ENCODE measurements around the gene PPCDC. TPM values are rescaled to one million over a fixed set of nuclear protein-coding genes. Genes with fewer than 3 reads are reported as not detected.

The PPCDC gene
- total RNA-seq, 1 donor from 2014 or later, result 25.0 TPM

DNA sequence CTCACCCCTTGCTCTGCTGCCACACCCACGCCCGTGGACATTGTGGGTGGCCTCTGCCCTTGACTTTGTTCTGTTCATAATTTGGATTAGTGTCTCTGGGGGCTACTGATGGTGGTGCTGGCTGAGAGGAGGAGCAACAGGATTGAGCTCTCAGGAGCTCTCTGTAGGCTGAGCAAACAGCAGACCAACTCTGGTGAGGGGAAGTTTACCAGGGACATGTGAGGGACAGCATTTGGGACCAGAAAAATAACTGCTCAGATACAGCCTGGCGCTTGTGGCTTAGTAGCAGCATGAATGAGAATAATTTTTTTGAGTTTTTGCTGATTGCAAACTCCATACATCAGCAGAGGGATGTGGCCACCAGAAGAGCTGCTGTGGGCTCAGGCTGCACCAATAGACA lies 14.8 kb downstream of the PPCDC start:
- Mint-ChIP-seq H3K27ac (ENCODE audit: unreplicated experiment) (no peak overlapping the region), H3K4me1 (ENCODE audit: unreplicated experiment) (peaks cover 30% of the 10 kb centered on the region), H3K36me3 (ENCODE audit: low read depth, unreplicated experiment) (peaks cover 37% of the 10 kb centered on the region), H3K27me3 (ENCODE audit: unreplicated experiment) (peaks cover 7% of the 10 kb centered on the region), H3K9me3 (ENCODE audit: unreplicated experiment) (no peaks in the 10 kb centered on the region), H3K4me3 (ENCODE audit: unreplicated experiment) (no peak overlapping the region)
- DNase-seq (ENCODE audit: low spot score), result no peak
- TF ChIP-seq, protein P1, sequence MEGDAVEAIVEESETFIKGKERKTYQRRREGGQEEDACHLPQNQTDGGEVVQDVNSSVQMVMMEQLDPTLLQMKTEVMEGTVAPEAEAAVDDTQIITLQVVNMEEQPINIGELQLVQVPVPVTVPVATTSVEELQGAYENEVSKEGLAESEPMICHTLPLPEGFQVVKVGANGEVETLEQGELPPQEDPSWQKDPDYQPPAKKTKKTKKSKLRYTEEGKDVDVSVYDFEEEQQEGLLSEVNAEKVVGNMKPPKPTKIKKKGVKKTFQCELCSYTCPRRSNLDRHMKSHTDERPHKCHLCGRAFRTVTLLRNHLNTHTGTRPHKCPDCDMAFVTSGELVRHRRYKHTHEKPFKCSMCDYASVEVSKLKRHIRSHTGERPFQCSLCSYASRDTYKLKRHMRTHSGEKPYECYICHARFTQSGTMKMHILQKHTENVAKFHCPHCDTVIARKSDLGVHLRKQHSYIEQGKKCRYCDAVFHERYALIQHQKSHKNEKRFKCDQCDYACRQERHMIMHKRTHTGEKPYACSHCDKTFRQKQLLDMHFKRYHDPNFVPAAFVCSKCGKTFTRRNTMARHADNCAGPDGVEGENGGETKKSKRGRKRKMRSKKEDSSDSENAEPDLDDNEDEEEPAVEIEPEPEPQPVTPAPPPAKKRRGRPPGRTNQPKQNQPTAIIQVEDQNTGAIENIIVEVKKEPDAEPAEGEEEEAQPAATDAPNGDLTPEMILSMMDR (IDR thresholded peaks at IDR 0.05; ENCODE audit: unreplicated experiment), result no peak

DNA sequence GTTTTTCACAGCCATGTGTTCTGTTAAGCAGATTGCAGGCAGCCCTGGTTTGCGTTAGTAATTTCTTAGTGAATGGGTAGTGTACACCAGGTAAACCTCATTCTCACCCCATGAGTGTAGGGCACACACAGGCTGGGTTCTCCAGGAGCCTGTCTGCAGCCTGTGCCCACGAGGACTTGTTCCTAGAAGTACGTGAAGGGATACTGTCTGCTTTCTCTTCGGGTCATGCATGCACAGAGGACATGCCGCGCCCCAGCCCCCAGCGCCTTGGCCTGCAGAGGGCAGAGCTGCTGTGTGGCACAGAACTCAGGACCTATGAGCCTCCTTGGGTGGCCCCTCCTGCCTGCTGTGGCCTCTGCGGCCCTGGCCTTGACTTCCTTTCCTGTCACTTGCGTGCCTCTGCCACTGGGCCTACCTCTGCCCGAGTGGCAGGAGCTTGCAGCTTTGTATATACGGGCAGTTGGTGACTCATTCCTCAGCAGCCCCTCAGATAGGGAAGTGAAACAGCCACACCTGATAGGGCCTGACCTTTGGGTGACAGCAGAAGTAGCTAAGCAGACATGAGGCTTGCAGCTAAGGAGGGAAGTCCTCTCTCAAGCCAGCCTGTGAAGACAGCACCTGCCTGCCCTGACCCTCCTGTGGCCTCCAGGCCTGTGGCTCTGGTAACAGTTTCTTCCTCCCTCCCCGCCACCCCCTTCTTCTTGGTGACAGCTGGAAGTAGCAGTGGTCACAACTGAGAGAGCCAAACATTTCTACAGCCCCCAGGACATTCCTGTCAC lies 19.5 kb downstream of the PPCDC start:
- Mint-ChIP-seq H3K4me1 (ENCODE audit: unreplicated experiment) (peaks cover 59% of the 10 kb centered on the region), H3K9me3 (ENCODE audit: unreplicated experiment) (no peaks in the 10 kb centered on the region), H3K4me3 (ENCODE audit: unreplicated experiment) (no peak overlapping the region), H3K27me3 (ENCODE audit: unreplicated experiment) (peaks cover 9% of the 10 kb centered on the region), H3K36me3 (ENCODE audit: low read depth, unreplicated experiment) (peaks cover 25% of the 10 kb centered on the region), H3K27ac (ENCODE audit: unreplicated experiment) (no peak overlapping the region)
- TF ChIP-seq, protein P1 (IDR thresholded peaks at IDR 0.05; ENCODE audit: unreplicated experiment), result no peak
- peak; percentile 48 for DNase-seq (ENCODE audit: low spot score)

DNA sequence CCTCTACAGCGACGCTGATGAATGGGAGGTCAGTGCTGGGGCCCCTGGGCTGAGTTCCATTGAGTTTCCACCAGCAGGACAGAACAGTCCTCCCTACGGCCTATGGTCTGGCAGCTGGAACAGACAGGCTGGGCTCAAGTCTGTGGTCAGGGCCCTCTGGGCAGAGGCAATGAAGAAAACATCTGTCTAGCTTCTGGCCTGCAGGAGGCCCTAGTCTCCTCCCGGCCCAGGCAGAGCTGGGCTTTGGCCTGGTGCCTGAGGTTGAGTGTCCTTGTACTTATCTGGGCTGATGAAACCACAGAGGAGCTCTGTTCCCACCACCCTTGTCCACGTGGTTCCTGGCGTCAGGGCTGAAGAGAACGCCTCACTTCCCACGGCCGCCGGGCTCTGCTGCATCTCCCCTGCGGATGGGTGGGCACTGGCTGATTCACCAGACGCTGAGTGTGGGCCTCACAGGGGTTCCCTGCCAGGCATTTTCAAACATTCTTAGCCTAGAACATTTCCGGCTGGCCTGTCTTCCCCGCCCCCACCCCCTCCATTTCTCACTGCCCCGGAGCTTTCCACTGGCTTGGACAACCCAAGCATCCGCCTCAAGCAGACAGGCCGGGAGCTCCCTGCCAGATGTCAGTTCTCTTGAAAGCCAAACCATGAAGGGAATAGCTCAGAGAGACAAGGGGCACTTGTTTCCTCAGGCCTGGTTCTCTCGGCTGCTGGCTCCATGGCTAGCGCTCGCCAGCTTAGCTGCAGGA lies 20.3 kb downstream of the PPCDC start:
- H3K27me3 Mint-ChIP-seq (ENCODE audit: unreplicated experiment), result peaks cover 9% of the 10 kb centered on the region
- H3K36me3 Mint-ChIP-seq (ENCODE audit: low read depth, unreplicated experiment), result peaks cover 20% of the 10 kb centered on the region
- no peak overlapping the region for H3K27ac Mint-ChIP-seq (ENCODE audit: unreplicated experiment)
- H3K4me1 Mint-ChIP-seq (ENCODE audit: unreplicated experiment), result peaks cover 66% of the 10 kb centered on the region
- no peak for DNase-seq (ENCODE audit: low spot score)
- H3K4me3 Mint-ChIP-seq (ENCODE audit: unreplicated experiment), result no peak overlapping the region
- H3K9me3 Mint-ChIP-seq (ENCODE audit: unreplicated experiment), result no peaks in the 10 kb centered on the region
- TF ChIP-seq, protein P1 (IDR thresholded peaks at IDR 0.05; ENCODE audit: unreplicated experiment), result no peak

DNA sequence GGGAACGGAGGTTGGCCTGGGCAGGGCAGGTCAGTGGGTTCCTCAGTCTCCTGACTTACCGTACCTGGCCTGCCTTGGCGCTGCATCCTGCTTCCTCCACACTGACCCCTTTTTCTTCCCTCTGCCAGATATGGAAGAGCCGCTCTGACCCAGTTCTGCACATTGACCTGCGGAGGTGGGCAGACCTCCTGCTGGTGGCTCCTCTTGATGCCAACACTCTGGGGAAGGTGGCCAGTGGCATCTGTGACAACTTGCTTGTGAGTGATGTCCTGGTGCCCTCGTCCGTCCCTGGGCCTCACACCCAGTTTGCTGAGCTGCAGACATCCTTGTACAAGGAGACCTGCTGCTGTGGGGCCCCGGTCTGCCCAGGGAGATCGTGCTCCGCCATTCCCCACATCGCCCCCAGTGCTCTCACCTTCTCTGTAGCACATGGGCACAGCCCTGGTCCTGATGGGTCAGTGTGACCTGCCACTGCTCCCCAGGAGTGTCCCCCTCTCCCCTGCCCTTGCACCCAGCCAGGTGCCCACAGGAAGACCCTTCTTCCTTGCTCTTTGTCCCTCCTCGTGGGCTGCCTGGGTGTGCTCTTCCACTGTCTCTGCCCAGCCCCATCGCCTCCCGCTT lies 21.0 kb downstream of the PPCDC start:
- TF ChIP-seq, protein P1 (IDR thresholded peaks at IDR 0.05; ENCODE audit: unreplicated experiment), result no peak
- Mint-ChIP-seq H3K9me3 (ENCODE audit: unreplicated experiment) (no peaks in the 10 kb centered on the region), H3K27ac (ENCODE audit: unreplicated experiment) (peak overlapping the region; percentile 72), H3K4me3 (ENCODE audit: unreplicated experiment) (peak overlapping the region; percentile 78), H3K36me3 (ENCODE audit: low read depth, unreplicated experiment) (peaks cover 20% of the 10 kb centered on the region), H3K4me1 (ENCODE audit: unreplicated experiment) (peaks cover 64% of the 10 kb centered on the region), H3K27me3 (ENCODE audit: unreplicated experiment) (peaks cover 9% of the 10 kb centered on the region)
- DNase-seq (ENCODE audit: low spot score), result no peak
